Right lobe of liver (tissue), 4 donors: ENCODE measurements around the gene RTN3.

Source experiments
- POLR2A ChIP-seq: fragments of 450-650 bp; IDR thresholded peaks from one replicate; pipeline ENCODE4 v1.6.1; 2017; ENCODE audit warnings: antibody characterized with exemption, mild to moderate bottlenecking
- TF ChIP-seq, protein P1 (sequence below), 4 donors: fragments of 200-600 bp in 3 of 4; fragments of 450-650 bp in 1 of 4; IDR thresholded peaks; one replicate each; pipeline versions ENCODE4 v1.5.1 to v1.8.0; 2016 to 2022; ENCODE audit warnings: antibody characterized with exemption in 4 of 4, mild to moderate bottlenecking in 2 of 4
- donor health status: DM: no; HTN: no; CAD: no.
- donor health status: DM: no; HTN: no; CAD: no.
- donor health status: DM: no; HTN: yes; CAD: no.

DNA sequence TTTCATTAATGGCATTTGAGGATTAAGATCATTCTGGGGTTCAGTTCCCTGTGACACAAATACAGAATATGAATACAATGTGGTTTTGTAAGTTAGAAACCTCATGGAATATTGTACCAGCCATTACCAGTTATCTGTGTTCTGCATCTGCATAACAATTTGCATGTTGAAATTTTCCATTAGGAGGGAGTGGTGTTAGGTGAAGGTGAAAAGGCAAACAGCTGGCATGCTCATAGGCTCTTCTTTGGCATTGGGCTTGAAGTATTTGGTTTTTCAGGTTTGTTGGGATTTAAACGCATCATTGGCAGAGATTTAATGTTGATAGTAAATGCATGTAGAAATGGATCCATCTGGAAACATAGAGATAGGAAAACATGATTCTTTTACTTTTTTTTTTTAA lies 18.6 kb downstream of the RTN3 start:
- TF ChIP-seq, protein P1, sequence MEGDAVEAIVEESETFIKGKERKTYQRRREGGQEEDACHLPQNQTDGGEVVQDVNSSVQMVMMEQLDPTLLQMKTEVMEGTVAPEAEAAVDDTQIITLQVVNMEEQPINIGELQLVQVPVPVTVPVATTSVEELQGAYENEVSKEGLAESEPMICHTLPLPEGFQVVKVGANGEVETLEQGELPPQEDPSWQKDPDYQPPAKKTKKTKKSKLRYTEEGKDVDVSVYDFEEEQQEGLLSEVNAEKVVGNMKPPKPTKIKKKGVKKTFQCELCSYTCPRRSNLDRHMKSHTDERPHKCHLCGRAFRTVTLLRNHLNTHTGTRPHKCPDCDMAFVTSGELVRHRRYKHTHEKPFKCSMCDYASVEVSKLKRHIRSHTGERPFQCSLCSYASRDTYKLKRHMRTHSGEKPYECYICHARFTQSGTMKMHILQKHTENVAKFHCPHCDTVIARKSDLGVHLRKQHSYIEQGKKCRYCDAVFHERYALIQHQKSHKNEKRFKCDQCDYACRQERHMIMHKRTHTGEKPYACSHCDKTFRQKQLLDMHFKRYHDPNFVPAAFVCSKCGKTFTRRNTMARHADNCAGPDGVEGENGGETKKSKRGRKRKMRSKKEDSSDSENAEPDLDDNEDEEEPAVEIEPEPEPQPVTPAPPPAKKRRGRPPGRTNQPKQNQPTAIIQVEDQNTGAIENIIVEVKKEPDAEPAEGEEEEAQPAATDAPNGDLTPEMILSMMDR (IDR thresholded peaks at IDR 0.05), result no peak
- TF ChIP-seq POLR2A, result no peak
